GM12874 (cell line): ENCODE data around the gene FBXO31.

Experiments
- CTCF ChIP-seq: IDR thresholded peaks from 2 replicates; pipeline ENCODE4 v1.5.1; 2011; ENCODE audit warnings: low read depth, mild to moderate bottlenecking, control low read depth, low read length, moderate library complexity; ENCODE audit not compliant: insufficient read depth

FBXO31 gene

GRCh38 chr16:87316450-87316922, 67.1 kb downstream of the FBXO31 start:
- no peak for TF ChIP-seq CTCF

GRCh38 chr16:87314990-87315420, 68.6 kb downstream of the FBXO31 start:
- no peak for TF ChIP-seq CTCF

GRCh38 chr16:87312008-87312407, 71.6 kb downstream of the FBXO31 start:
- no peak for TF ChIP-seq CTCF

GRCh38 chr16:87311387-87311786, 72.2 kb downstream of the FBXO31 start:
- no peak for TF ChIP-seq CTCF

- no peak for TF ChIP-seq CTCF
Measured at GRCh38 chr16:87310610-87311009, 73.0 kb downstream of the FBXO31 start.

GRCh38 chr16:87309620-87310525, 73.7 kb downstream of the FBXO31 start:
- no peak for TF ChIP-seq CTCF

GRCh38 chr16:87308826-87309225, 74.8 kb downstream of the FBXO31 start:
- no peak for TF ChIP-seq CTCF
